Measurements from ENCODE around the gene CLIP2. TPM values are rescaled to one million over a fixed set of nuclear protein-coding genes. Genes with fewer than 3 reads are reported as not detected.

CLIP2 gene
- polyA plus RNA-seq, 1 of the 3 experiments (the other 2 are of a cell fraction): 14.3 TPM

GRCh38 chr7:74403521-74404387 is 114.5 kb downstream of the CLIP2 start:
- peaks cover 18 to 45% of the 10 kb centered on the region in 2 experiments for H3K36me3 ChIP-seq (replicated peaks in 1 of 2; ENCODE audit: control insufficient read depth in 1 of 2, insufficient read depth in 2 of 2, low read length in 1 of 2)
- H3K9ac ChIP-seq: no peak overlapping the region
- H3K4me1 ChIP-seq (ENCODE audit: control insufficient read depth in 1 of 2, insufficient read depth in 2 of 2, low read depth in 1 of 2, low read length in 1 of 2): no peaks in the 10 kb centered on the region
- peaks cover 30% of the 10 kb centered on the region for H3F3A ChIP-seq (replicated peaks; ENCODE audit: insufficient read depth)
- TF ChIP-seq MXI1 (IDR thresholded peaks at IDR 0.05; ENCODE audit: low read depth, low read length) (no peak), TEAD4 (IDR thresholded peaks at IDR 0.05; ENCODE audit: borderline replicate concordance, insufficient read depth) (no peak), RFX5 (IDR thresholded peaks at IDR 0.05; ENCODE audit: low read length) (no peak), GABPA (IDR thresholded peaks at IDR 0.05; ENCODE audit: low read depth) (no peak), REST (IDR thresholded peaks at IDR 0.05; ENCODE audit: low read depth, low read length) (no peak), ZBTB33 (IDR thresholded peaks at IDR 0.05; ENCODE audit: borderline replicate concordance, low read depth) (no peak), FOSL2 (IDR thresholded peaks at IDR 0.05; ENCODE audit: borderline replicate concordance, low read depth) (no peak), TAF1 (IDR thresholded peaks at IDR 0.05; ENCODE audit: borderline replicate concordance, low read depth, low read length) (no peak), CHD2 (IDR thresholded peaks at IDR 0.05; ENCODE audit: low read length, partially characterized antibody) (no peak), USF2 (IDR thresholded peaks at IDR 0.05; ENCODE audit: borderline replicate concordance, low read depth, low read length) (no peak), FOXJ3 (CRISPR knock-in tag; IDR thresholded peaks at IDR 0.05) (no peak)
- TF ChIP-seq, protein P1, sequence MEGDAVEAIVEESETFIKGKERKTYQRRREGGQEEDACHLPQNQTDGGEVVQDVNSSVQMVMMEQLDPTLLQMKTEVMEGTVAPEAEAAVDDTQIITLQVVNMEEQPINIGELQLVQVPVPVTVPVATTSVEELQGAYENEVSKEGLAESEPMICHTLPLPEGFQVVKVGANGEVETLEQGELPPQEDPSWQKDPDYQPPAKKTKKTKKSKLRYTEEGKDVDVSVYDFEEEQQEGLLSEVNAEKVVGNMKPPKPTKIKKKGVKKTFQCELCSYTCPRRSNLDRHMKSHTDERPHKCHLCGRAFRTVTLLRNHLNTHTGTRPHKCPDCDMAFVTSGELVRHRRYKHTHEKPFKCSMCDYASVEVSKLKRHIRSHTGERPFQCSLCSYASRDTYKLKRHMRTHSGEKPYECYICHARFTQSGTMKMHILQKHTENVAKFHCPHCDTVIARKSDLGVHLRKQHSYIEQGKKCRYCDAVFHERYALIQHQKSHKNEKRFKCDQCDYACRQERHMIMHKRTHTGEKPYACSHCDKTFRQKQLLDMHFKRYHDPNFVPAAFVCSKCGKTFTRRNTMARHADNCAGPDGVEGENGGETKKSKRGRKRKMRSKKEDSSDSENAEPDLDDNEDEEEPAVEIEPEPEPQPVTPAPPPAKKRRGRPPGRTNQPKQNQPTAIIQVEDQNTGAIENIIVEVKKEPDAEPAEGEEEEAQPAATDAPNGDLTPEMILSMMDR (IDR thresholded peaks at IDR 0.05): no peak
- TF ChIP-seq, protein P2, sequence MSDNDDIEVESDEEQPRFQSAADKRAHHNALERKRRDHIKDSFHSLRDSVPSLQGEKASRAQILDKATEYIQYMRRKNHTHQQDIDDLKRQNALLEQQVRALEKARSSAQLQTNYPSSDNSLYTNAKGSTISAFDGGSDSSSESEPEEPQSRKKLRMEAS (IDR thresholded peaks at IDR 0.05; ENCODE audit: low read depth): no peak
- no peak overlapping the region for H3K4me3 ChIP-seq (ENCODE audit: low read depth in 2 of 2, low read length in 1 of 2)
- 92% methylated on average over 30 of the region's 30 CpGs for WGBS (ENCODE audit: low lambda C conversion rate)
- no peaks in the 10 kb centered on the region for H3K79me2 ChIP-seq (ENCODE audit: insufficient read depth)
- CTCF ChIA-PET: interaction anchor here (0.7 to 22.0 kb wide), 9 partner anchors 14 to 549 kb away, joined by 3 to 537 read pairs (median 25); partner anchors contain the start of gene LAT2
- H3K9me2 ChIP-seq: no peaks in the 10 kb centered on the region
- no peak overlapping the region for H3K4me2 ChIP-seq
- POLR2A ChIA-PET: no interaction called here
- no peak overlapping the region for H3K27ac ChIP-seq (ENCODE audit: low read depth in 2 of 2, low read length in 1 of 2)
- H3K9me3 ChIP-seq: no peaks in the 10 kb centered on the region
- H3K27me3 ChIP-seq (ENCODE audit: insufficient read depth): no peaks in the 10 kb centered on the region
- no peak overlapping the region for H2AFZ ChIP-seq (ENCODE audit: low read depth)
- DNase-seq: no peak
- no peaks in the 10 kb centered on the region for H4K20me1 ChIP-seq (ENCODE audit: insufficient read depth)
